ENCODE measurements around the gene HDAC3. TPM values are rescaled to one million over a fixed set of nuclear protein-coding genes. Genes with fewer than 3 reads are reported as not detected.
A peak's percentile ranks its signal among the peaks of the same experiment; 100 is the strongest.

The HDAC3 gene
- total RNA-seq, 1 donor from 2014 or later: 44.7 TPM

- Histone ChIP-seq H3K27me3 (no peaks in the 10 kb centered on the region), H3K27ac (no peak overlapping the region), H3K4me1 (peaks cover 30% of the 10 kb centered on the region), H3K36me3 (peaks cover 0 to 21% of the 10 kb centered on the region in 2 donors), H3K9me3 (no peaks in the 10 kb centered on the region), H3K4me3 (no peak overlapping the region)
- TF ChIP-seq CTCF (IDR thresholded peaks at IDR 0.05): no peak
- intact Hi-C loops (cut with DNase I): no loop called here
- no peak for DNase-seq (ENCODE audit: extremely low spot score in 2 of 2)
Measured at GRCh38 chr5:141639357-141640050, 2.9 kb upstream of the HDAC3 start.

GRCh38 chr5:141638771-141639170 is 2.1 kb upstream of the HDAC3 start:
- no peak overlapping the region for H3K27ac ChIP-seq
- no peak for DNase-seq (ENCODE audit: extremely low spot score in 2 of 2)
- H3K4me3 ChIP-seq: no peak overlapping the region
- TF ChIP-seq POLR2AphosphoS5 (IDR thresholded peaks at IDR 0.05; ENCODE audit: insufficient read depth in 1 of 2, low read depth in 1 of 2) (no peak), POLR2A (IDR thresholded peaks at IDR 0.05) (no peak), CTCF (IDR thresholded peaks at IDR 0.05) (no peak)
- H3K4me1 ChIP-seq: peaks cover 34% of the 10 kb centered on the region
- H3K9me3 ChIP-seq: no peaks in the 10 kb centered on the region
- peaks cover 0 to 13% of the 10 kb centered on the region in 2 donors for H3K36me3 ChIP-seq
- H3K27me3 ChIP-seq: no peaks in the 10 kb centered on the region
- intact Hi-C loops (cut with DNase I): no loop called here

DNA sequence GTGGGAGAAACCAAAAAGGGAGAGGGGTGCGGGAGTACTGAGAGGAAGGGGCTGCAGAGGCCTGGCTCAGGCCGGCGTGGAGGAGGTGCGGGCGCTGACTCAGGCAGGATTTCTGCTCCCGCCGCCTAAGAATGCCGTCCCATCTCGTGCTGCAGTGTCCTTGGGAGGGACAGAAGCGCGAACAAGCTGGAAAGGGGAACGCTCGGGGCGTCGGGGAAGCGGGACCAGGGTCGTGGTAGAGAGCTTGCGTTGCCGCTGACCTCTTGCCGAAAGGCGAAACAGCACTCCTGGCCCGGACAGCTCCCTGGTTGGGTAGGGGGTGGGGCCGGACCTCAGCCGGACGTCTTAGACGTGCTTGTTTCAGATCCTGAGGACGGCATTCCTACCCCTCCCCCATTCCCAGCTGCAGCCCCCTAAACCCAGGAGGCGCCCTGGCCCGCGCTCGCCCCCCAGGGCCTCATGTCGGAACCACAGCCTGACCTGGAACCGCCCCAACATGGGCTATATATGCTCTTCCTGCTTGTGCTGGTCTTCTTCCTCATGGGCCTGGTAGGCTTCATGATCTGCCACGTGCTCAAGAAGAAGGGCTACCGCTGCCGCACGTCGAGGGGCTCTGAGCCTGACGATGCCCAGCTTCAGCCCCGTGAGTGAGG is 1.2 kb upstream of the HDAC3 start:
- intact Hi-C loops (cut with DNase I): no loop called here
- H3K9me3 ChIP-seq: no peaks in the 10 kb centered on the region
- peak overlapping the region; percentile 85 to 90 for H3K4me3 ChIP-seq
- peaks cover 34% of the 10 kb centered on the region for H3K4me1 ChIP-seq
- H3K36me3 ChIP-seq: peaks cover 0 to 8% of the 10 kb centered on the region in 2 donors
- H3K27ac ChIP-seq: peak overlapping the region; percentile 73
- DNase-seq (ENCODE audit: extremely low spot score in 2 of 2): peak in 1 of 2 donors; percentile 82
- H3K27me3 ChIP-seq: no peaks in the 10 kb centered on the region
- TF ChIP-seq CTCF (IDR thresholded peaks at IDR 0.05): no peak
- TF ChIP-seq POLR2A (IDR thresholded peaks at IDR 0.05): no peak
- TF ChIP-seq POLR2AphosphoS5 (IDR thresholded peaks at IDR 0.05; ENCODE audit: insufficient read depth in 1 of 2, low read depth in 1 of 2): no peak

GRCh38 chr5:141637123-141637766 is 596 bp upstream of the HDAC3 start:
- TF ChIP-seq POLR2AphosphoS5 (IDR thresholded peaks at IDR 0.05; ENCODE audit: insufficient read depth in 1 of 2, low read depth in 1 of 2) (peak in 1 of 2 donors; percentile 5), POLR2A (IDR thresholded peaks at IDR 0.05) (no peak)
- no peaks in the 10 kb centered on the region for H3K27me3 ChIP-seq
- peaks cover 0 to 4% of the 10 kb centered on the region in 2 donors for H3K36me3 ChIP-seq
- intact Hi-C loops (cut with DNase I): no loop called here
- peak overlapping the region; percentile 85 to 90 for H3K4me3 ChIP-seq
- peaks cover 34% of the 10 kb centered on the region for H3K4me1 ChIP-seq
- H3K9me3 ChIP-seq: no peaks in the 10 kb centered on the region
- peak in 1 of 2 donors; percentile 64 for DNase-seq (ENCODE audit: extremely low spot score in 2 of 2)
- peak overlapping the region; percentile 73 for H3K27ac ChIP-seq

GRCh38 chr5:141636106-141636412 is 590 bp downstream of the HDAC3 start:
- TF ChIP-seq POLR2A (IDR thresholded peaks at IDR 0.05): no peak
- no peak for TF ChIP-seq CTCF (IDR thresholded peaks at IDR 0.05)
- TF ChIP-seq POLR2AphosphoS5 (IDR thresholded peaks at IDR 0.05; ENCODE audit: insufficient read depth in 1 of 2, low read depth in 1 of 2): no peak
- Histone ChIP-seq H3K4me1 (peaks cover 34% of the 10 kb centered on the region), H3K36me3 (no peaks in the 10 kb centered on the region), H3K9me3 (no peaks in the 10 kb centered on the region), H3K27me3 (no peaks in the 10 kb centered on the region), H3K27ac (peak overlapping the region; percentile 73), H3K4me3 (peak overlapping the region; percentile 85 to 90)
- intact Hi-C loops (cut with DNase I): no loop called here
- no peak for DNase-seq (ENCODE audit: extremely low spot score in 2 of 2)

All from vagina (tissue), 2 donors.